DND-41 (cell line): ENCODE data around the gene DEPDC4.

Experiments used
- ATAC-seq: fragments of 200-7000 bp; cut with Tn5 transposase; 3 replicates; pipeline ENCODE4 v1.9.1; 2021; ENCODE audit warnings: low read depth; ENCODE audit not compliant: insufficient read depth
- DNase-seq: peaks from one replicate; pipeline ENCODE4 v3.0.0-alpha.2; 2020
- H2AFZ ChIP-seq: 2 replicates; pipeline ENCODE4 v1.6.0; 2012; ENCODE audit warnings: low read depth, low read length
- H3K27ac ChIP-seq: 2 replicates; pipeline ENCODE4 v1.5.1; 2012; ENCODE audit warnings: low read length, inconsistent platforms
- H3K27me3 ChIP-seq: fragments of 200-600 bp; sonication (generic); 2 replicates; pipeline ENCODE4 v1.6.0; 2012; ENCODE audit warnings: low read length, mild to moderate bottlenecking, inconsistent platforms; ENCODE audit not compliant: insufficient read depth, poor library complexity
- H3K36me3 ChIP-seq: 2 replicates; pipeline ENCODE4 v1.5.1; 2012; ENCODE audit warnings: low read length, inconsistent platforms; ENCODE audit not compliant: insufficient read depth
- H3K4me1 ChIP-seq: 2 replicates; pipeline ENCODE4 v1.5.1; 2012; ENCODE audit warnings: mild to moderate bottlenecking, low read length; ENCODE audit not compliant: insufficient read depth
- H3K4me2 ChIP-seq: 2 replicates; pipeline ENCODE4 v1.6.0; 2012; ENCODE audit warnings: mild to moderate bottlenecking, moderate library complexity, low read length, inconsistent platforms; ENCODE audit not compliant: insufficient read depth
- H3K4me3 ChIP-seq, 2 experiments: fragments of 200-600 bp in 1 of 2; shearing (Covaris generic) in 1 of 2; 2 replicates each; pipeline ENCODE4 v1.5.1; 2012 to 2016; ENCODE audit warnings: inconsistent platforms in 2 of 2, low read length in 2 of 2, mild to moderate bottlenecking in 2 of 2, low read depth in 1 of 2, moderate library complexity in 1 of 2
- H3K79me2 ChIP-seq: 2 replicates; pipeline ENCODE4 v1.6.0; 2012; ENCODE audit warnings: low read length, inconsistent platforms; ENCODE audit not compliant: insufficient read depth
- H3K9ac ChIP-seq: 2 replicates; pipeline ENCODE4 v1.6.0; 2012; ENCODE audit warnings: low read depth, mild to moderate bottlenecking, inconsistent platforms, low read length, moderate library complexity
- H3K9me3 ChIP-seq: 2 replicates; pipeline ENCODE4 v1.5.1; 2012; ENCODE audit warnings: low read length, moderate library complexity, mild to moderate bottlenecking, inconsistent platforms; ENCODE audit not compliant: insufficient read depth, severe bottlenecking
- H4K20me1 ChIP-seq: 2 replicates; pipeline ENCODE4 v1.6.0; 2012; ENCODE audit warnings: low read length; ENCODE audit not compliant: insufficient read depth
- EZH2 ChIP-seq: IDR thresholded peaks from 3 replicates; pipeline ENCODE4 v1.6.1; 2012; ENCODE audit warnings: borderline replicate concordance, low read depth, mild to moderate bottlenecking, moderate library complexity, low read length, inconsistent platforms; ENCODE audit not compliant: severe bottlenecking
- TF ChIP-seq, protein P1 (sequence below): IDR thresholded peaks from 2 replicates; pipeline ENCODE4 v1.5.1; 2012; ENCODE audit warnings: borderline replicate concordance, low read length, moderate library complexity, mild to moderate bottlenecking; ENCODE audit not compliant: poor library complexity, severe bottlenecking; ENCODE audit errors: extremely low read depth

Gene DEPDC4

DNA sequence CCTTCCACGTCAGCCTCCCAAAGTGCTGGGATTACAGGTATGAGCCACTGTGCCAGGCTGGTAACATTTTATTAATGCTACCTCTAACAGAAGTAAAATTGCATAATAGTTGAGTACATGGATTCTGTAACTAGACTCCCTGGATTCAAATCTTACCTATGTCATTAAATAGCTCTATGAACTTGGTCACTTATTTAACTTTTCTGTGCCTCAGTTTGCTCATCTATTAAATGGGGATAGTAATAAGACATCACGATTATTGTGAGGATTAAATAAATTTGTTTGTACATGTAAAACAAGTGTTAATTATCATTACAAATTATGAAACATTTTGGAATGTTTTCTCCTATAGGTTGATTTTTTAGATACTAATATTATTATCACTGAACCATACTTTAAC lies 59.6 kb downstream of the DEPDC4 start:
- ATAC-seq: no peak
- Histone ChIP-seq H3K79me2 (peaks cover 21% of the 10 kb centered on the region), H3K9ac (no peak overlapping the region), H3K4me1 (peaks cover 17% of the 10 kb centered on the region), H3K4me2 (no peak overlapping the region), H3K27ac (no peak overlapping the region), H3K4me3 (no peak overlapping the region), H3K27me3 (no peaks in the 10 kb centered on the region), H2AFZ (no peak overlapping the region), H3K36me3 (peaks cover 62% of the 10 kb centered on the region), H3K9me3 (no peaks in the 10 kb centered on the region), H4K20me1 (no peaks in the 10 kb centered on the region; the same call in 1 of the 2 replicates)
- no peak for TF ChIP-seq EZH2
- TF ChIP-seq, protein P1, sequence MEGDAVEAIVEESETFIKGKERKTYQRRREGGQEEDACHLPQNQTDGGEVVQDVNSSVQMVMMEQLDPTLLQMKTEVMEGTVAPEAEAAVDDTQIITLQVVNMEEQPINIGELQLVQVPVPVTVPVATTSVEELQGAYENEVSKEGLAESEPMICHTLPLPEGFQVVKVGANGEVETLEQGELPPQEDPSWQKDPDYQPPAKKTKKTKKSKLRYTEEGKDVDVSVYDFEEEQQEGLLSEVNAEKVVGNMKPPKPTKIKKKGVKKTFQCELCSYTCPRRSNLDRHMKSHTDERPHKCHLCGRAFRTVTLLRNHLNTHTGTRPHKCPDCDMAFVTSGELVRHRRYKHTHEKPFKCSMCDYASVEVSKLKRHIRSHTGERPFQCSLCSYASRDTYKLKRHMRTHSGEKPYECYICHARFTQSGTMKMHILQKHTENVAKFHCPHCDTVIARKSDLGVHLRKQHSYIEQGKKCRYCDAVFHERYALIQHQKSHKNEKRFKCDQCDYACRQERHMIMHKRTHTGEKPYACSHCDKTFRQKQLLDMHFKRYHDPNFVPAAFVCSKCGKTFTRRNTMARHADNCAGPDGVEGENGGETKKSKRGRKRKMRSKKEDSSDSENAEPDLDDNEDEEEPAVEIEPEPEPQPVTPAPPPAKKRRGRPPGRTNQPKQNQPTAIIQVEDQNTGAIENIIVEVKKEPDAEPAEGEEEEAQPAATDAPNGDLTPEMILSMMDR: no peak
- no peak for DNase-seq

DNA sequence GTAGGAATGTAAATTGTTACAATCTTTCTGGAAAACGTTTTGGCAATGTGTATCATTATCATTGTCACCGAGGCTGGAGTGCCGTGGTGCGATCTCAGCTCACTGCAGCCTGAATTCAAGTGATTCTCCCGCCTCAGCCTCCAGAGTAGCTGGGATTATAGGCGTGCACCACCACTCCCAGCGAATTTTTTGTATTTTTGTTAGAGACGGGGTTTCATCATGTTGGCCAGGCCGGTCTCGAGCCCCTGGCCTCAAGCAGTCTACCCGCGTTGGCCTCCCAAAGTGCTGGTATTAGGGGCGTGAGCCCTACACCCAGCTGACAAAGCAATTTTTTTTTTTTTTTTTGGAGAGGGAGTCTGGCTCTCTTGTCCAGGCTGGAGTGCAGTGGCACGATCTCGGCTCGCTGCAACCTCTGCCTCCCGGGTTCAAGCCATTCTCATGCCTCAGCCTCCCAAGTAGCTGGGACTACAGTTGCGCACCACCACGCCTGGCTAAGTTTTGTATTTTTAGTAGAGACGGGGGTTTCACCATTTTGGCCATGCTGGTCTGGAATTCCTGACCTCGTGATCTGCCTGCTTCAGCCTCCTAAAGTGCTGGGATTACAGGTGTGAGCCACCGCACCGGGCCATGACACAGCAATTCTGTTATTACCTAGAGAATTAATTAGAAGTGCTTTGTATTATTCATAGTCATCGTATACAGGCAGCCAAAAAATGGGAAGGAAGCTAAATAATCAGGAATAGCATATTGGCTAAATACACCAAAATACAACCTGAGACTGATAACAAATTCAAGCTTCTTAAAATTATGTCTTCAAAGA lies 65.1 kb downstream of the DEPDC4 start:
- no peak for DNase-seq
- Histone ChIP-seq H4K20me1 (no peaks in the 10 kb centered on the region; the same call in 1 of the 2 replicates), H3K27ac (peak overlapping the region; percentile 88; the same call in 1 of the 2 replicates), H3K4me3 (peak overlapping the region; percentile 82 to 87; a peak in 3 of 4 replicates), H3K4me2 (peak overlapping the region; percentile 79), H3K79me2 (peaks cover 43% of the 10 kb centered on the region), H3K27me3 (no peaks in the 10 kb centered on the region), H3K9me3 (no peaks in the 10 kb centered on the region), H2AFZ (0 out of 2 replicates have a peak overlapping the region, but pooled peaks have one; percentile 97), H3K4me1 (peaks cover 49% of the 10 kb centered on the region), H3K9ac (peak overlapping the region; percentile 77), H3K36me3 (peaks cover 11% of the 10 kb centered on the region)
- no peak for TF ChIP-seq EZH2
- TF ChIP-seq, protein P1: no peak
- no peak for ATAC-seq

- H3K79me2 ChIP-seq: peaks cover 43% of the 10 kb centered on the region
- H3K4me1 ChIP-seq: peaks cover 49% of the 10 kb centered on the region
- peak; percentile 86 for ATAC-seq
- DNase-seq: peak; percentile 96
- peaks cover 7% of the 10 kb centered on the region for H3K36me3 ChIP-seq
- H3K4me3 ChIP-seq: peak within 1 kb of the TSS; percentile 82 to 87
- H3K27ac ChIP-seq: peak within 1 kb of the TSS; percentile 88
- H2AFZ ChIP-seq: peak within 1 kb of the TSS; percentile 97
- no peaks in the 10 kb centered on the region for H3K27me3 ChIP-seq
- H4K20me1 ChIP-seq: no peaks in the 10 kb centered on the region; the same call in 1 of the 2 replicates
- H3K9ac ChIP-seq: peak within 1 kb of the TSS; percentile 77
- peak within 1 kb of the TSS; percentile 79 for H3K4me2 ChIP-seq
- no peak for TF ChIP-seq EZH2
- TF ChIP-seq, protein P1: peak; percentile 38
- H3K9me3 ChIP-seq: no peaks in the 10 kb centered on the region
Measured at GRCh38 chr12:100200463-100201181, 66.3 kb downstream of the DEPDC4 start, which contains the start of gene ACTR6. ACTR6 (plus strand) TSS chr12:100200815; CDS start chr12:100200852, 37 bp downstream.
